HepG2 (cell line): ENCODE data around the gene MYO5A. TPM values are rescaled to one million over a fixed set of nuclear protein-coding genes. Genes with fewer than 3 reads are reported as not detected.
A peak's percentile ranks its signal among the peaks of the same experiment; 100 is the strongest.

ENCODE experiments used
- AGO1 ChIP-seq: fragments of 200-400 bp; formaldehyde crosslinking; IDR thresholded peaks from 2 replicates; pipeline ENCODE4 v1.6.1; 2017; ENCODE audit warnings: mild to moderate bottlenecking, low read depth, low read length, moderate library complexity; ENCODE audit not compliant: poor library complexity, severe bottlenecking
- HCFC1 ChIP-seq: fragments of 150-350 bp; IDR thresholded peaks from 2 replicates; pipeline ENCODE4 v1.6.1; 2014; ENCODE audit warnings: low read depth, low read length
- HDAC2 ChIP-seq: sonication (generic); formaldehyde crosslinking; IDR thresholded peaks from 2 replicates; pipeline ENCODE4 v1.4.0; 2020; ENCODE audit warnings: missing genetic modification reagents
- HES4 ChIP-seq: sonication (generic); formaldehyde crosslinking; IDR thresholded peaks from 2 replicates; pipeline ENCODE4 v1.9.0; 2021; ENCODE audit warnings: mild to moderate bottlenecking, missing genetic modification reagents, borderline replicate concordance
- HOXA5 ChIP-seq: sonication (generic); formaldehyde crosslinking; IDR thresholded peaks from 2 replicates; pipeline ENCODE4 v1.4.0; 2020; ENCODE audit warnings: missing genetic modification reagents
- JARID2 ChIP-seq: sonication (generic); formaldehyde crosslinking; IDR thresholded peaks from 2 replicates; pipeline ENCODE4 v1.8.1; 2023; ENCODE audit warnings: missing genetic modification reagents, inconsistent platforms; ENCODE audit not compliant: insufficient replicate concordance
- KLF11 ChIP-seq: IDR thresholded peaks from 2 replicates; pipeline ENCODE4 v1.6.1; 2016; ENCODE audit warnings: missing compliant biosample characterization
- NBN ChIP-seq: fragments of 450-650 bp; conservative IDR thresholded peaks from 2 replicates; pipeline ENCODE4 v1.6.1; 2017
- SPEN ChIP-seq: sonication (generic); formaldehyde crosslinking; IDR thresholded peaks from 2 replicates; pipeline ENCODE4 v1.5.1; 2020; ENCODE audit warnings: low read depth, mild to moderate bottlenecking, missing genetic modification reagents
- ZC3H4 ChIP-seq: sonication (generic); formaldehyde crosslinking; IDR thresholded peaks from 2 replicates; pipeline ENCODE4 v1.4.0; 2020; ENCODE audit warnings: missing genetic modification reagents, borderline replicate concordance
- ZNF138 ChIP-seq: sonication (generic); formaldehyde crosslinking; IDR thresholded peaks from 2 replicates; pipeline ENCODE4 v1.5.0; 2020; ENCODE audit warnings: mild to moderate bottlenecking, low read depth, missing genetic modification reagents
- ZNF142 ChIP-seq: sonication (generic); formaldehyde crosslinking; IDR thresholded peaks from 2 replicates; pipeline ENCODE4 v1.4.0; 2020; ENCODE audit warnings: missing genetic modification reagents
- ZNF367 ChIP-seq: sonication (generic); formaldehyde crosslinking; IDR thresholded peaks from 2 replicates; pipeline ENCODE4 v1.4.0; 2020; ENCODE audit warnings: missing genetic modification reagents, borderline replicate concordance
- ZNF430 ChIP-seq: sonication (generic); formaldehyde crosslinking; IDR thresholded peaks from 2 replicates; pipeline ENCODE4 v1.9.0; 2021; ENCODE audit warnings: mild to moderate bottlenecking, missing genetic modification reagents
- ZNF746 ChIP-seq: sonication (generic); formaldehyde crosslinking; IDR thresholded peaks from 2 replicates; pipeline ENCODE4 v1.8.0; 2022; ENCODE audit warnings: mild to moderate bottlenecking, missing genetic modification reagents
- ZSCAN30 ChIP-seq: sonication (generic); formaldehyde crosslinking; IDR thresholded peaks from 2 replicates; pipeline ENCODE4 v1.5.0; 2020; ENCODE audit warnings: mild to moderate bottlenecking, missing genetic modification reagents
- ZSCAN9 ChIP-seq: IDR thresholded peaks from 2 replicates; pipeline ENCODE4 v1.6.1; 2016; ENCODE audit warnings: borderline replicate concordance
- polyA plus RNA-seq, 8 experiments: library from polyadenylated mRNA; depleted of rRNA in 3 of 8; stranded (reverse) in 7 of 8; unstranded in 1 of 8; fragments of >200 nt; fragmentation: Illumina TruSeq in 4 of 8; extraction: Trizol in 4 of 8; gene quantifications; 2 replicates each; pipeline versions ENCODE4 v1.2.1 to v1.2.3, GENCODE V29; 2011 to 2016; ENCODE audit warnings: low read depth in 4 of 8, missing spikeins in 1 of 8, mixed read lengths in 1 of 8; ENCODE audit not compliant: insufficient read depth in 1 of 8
- total RNA-seq, 5 experiments: library from RNA; depleted of rRNA; stranded (reverse); fragments of >200 nt; fragmentation: Illumina TruSeq; extraction: Trizol; gene quantifications; 2 replicates each; pipeline ENCODE4 v1.2.3, GENCODE V29; 2016; ENCODE audit warnings: low read depth in 1 of 5
- TF ChIP-seq, protein P1 (sequence below): IDR thresholded peaks from 2 replicates; pipeline ENCODE4 v1.6.1; 2016; ENCODE audit warnings: mild to moderate bottlenecking
- TF ChIP-seq, protein P2 (sequence below): sonication (generic); formaldehyde crosslinking; IDR thresholded peaks from 2 replicates; pipeline ENCODE4 v1.9.0; 2021; ENCODE audit warnings: missing genetic modification reagents, borderline replicate concordance

The MYO5A gene
- total and polyA plus RNA-seq, 2 of the 13 experiments (the other 11 are each of a cell fraction or from before 2014, with no cell fraction given) = 2.8 to 4.8 TPM

- TF ChIP-seq ZNF142 (CRISPR knock-in tag) (peak; percentile 92), ZC3H4 (CRISPR knock-in tag) (no peak), HCFC1 (peak; percentile 92), JARID2 (no peak), ZNF138 (CRISPR knock-in tag) (peak; percentile 92), AGO1 (peak; percentile 48), SPEN (CRISPR knock-in tag) (peak; percentile 96), ZNF367 (CRISPR knock-in tag) (0 out of 2 replicates have a peak, but pooled peaks have one; percentile 22), ZNF746 (no peak; the same call in 1 of the 2 replicates), ZSCAN30 (CRISPR knock-in tag) (no peak), HES4 (CRISPR knock-in tag) (peak; percentile 83), HOXA5 (CRISPR knock-in tag) (peak; percentile 98), ZNF430 (CRISPR knock-in tag) (peak; percentile 90; the same call in 1 of the 2 replicates), NBN (no peak), KLF11 (CRISPR knock-in tag) (0 out of 2 replicates have a peak, but pooled peaks have one; percentile 41), HDAC2 (CRISPR knock-in tag) (peak; percentile 70), ZSCAN9 (CRISPR knock-in tag) (peak; percentile 77)
- TF ChIP-seq, protein P1, sequence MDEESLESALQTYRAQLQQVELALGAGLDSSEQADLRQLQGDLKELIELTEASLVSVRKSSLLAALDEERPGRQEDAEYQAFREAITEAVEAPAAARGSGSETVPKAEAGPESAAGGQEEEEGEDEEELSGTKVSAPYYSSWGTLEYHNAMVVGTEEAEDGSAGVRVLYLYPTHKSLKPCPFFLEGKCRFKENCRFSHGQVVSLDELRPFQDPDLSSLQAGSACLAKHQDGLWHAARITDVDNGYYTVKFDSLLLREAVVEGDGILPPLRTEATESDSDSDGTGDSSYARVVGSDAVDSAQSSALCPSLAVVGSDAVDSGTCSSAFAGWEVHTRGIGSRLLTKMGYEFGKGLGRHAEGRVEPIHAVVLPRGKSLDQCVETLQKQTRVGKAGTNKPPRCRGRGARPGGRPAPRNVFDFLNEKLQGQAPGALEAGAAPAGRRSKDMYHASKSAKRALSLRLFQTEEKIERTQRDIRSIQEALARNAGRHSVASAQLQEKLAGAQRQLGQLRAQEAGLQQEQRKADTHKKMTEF (CRISPR knock-in tag) = peak; percentile 93
- TF ChIP-seq, protein P2, sequence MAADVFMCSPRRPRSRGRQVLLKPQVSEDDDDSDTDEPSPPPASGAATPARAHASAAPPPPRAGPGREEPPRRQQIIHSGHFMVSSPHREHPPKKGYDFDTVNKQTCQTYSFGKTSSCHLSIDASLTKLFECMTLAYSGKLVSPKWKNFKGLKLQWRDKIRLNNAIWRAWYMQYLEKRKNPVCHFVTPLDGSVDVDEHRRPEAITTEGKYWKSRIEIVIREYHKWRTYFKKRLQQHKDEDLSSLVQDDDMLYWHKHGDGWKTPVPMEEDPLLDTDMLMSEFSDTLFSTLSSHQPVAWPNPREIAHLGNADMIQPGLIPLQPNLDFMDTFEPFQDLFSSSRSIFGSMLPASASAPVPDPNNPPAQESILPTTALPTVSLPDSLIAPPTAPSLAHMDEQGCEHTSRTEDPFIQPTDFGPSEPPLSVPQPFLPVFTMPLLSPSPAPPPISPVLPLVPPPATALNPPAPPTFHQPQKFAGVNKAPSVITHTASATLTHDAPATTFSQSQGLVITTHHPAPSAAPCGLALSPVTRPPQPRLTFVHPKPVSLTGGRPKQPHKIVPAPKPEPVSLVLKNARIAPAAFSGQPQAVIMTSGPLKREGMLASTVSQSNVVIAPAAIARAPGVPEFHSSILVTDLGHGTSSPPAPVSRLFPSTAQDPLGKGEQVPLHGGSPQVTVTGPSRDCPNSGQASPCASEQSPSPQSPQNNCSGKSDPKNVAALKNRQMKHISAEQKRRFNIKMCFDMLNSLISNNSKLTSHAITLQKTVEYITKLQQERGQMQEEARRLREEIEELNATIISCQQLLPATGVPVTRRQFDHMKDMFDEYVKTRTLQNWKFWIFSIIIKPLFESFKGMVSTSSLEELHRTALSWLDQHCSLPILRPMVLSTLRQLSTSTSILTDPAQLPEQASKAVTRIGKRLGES = no peak; the same call in 1 of the 2 replicates
Observed at GRCh38 chr15:52568601-52569585, 40.2 kb upstream of the MYO5A start, which contains the start of gene ARPP19 (continued).
